ENCODE data around the gene KRT8. TPM values are rescaled to one million over a fixed set of nuclear protein-coding genes. Genes with fewer than 3 reads are reported as not detected.

The KRT8 gene
- total RNA-seq, 3 donors from 2014 or later (not counting 1 experiment from before 2014, with no cell fraction given) = 0.24 to 0.25 TPM; not detected in 1

- no peak overlapping the region for H3K27ac Mint-ChIP-seq
- H3K27ac ChIP-seq (ENCODE audit: low read length) = no peak overlapping the region
- no peak overlapping the region for H3K4me3 ChIP-seq (ENCODE audit: low read length)
- H3K36me3 Mint-ChIP-seq = no peaks in the 10 kb centered on the region
- intact Hi-C loops (cut with micrococcal nuclease) = no loop called here
- ATAC-seq = no peak
- DNase-seq = peak in 1 of 2 donors; percentile 63
- no peaks in the 10 kb centered on the region for H3K9me3 ChIP-seq (ENCODE audit: control insufficient read depth, insufficient read depth, low read length)
- no peaks in the 10 kb centered on the region for H3K27me3 Mint-ChIP-seq (ENCODE audit: low read depth in 2 of 2)
- TF ChIP-seq, protein P1, sequence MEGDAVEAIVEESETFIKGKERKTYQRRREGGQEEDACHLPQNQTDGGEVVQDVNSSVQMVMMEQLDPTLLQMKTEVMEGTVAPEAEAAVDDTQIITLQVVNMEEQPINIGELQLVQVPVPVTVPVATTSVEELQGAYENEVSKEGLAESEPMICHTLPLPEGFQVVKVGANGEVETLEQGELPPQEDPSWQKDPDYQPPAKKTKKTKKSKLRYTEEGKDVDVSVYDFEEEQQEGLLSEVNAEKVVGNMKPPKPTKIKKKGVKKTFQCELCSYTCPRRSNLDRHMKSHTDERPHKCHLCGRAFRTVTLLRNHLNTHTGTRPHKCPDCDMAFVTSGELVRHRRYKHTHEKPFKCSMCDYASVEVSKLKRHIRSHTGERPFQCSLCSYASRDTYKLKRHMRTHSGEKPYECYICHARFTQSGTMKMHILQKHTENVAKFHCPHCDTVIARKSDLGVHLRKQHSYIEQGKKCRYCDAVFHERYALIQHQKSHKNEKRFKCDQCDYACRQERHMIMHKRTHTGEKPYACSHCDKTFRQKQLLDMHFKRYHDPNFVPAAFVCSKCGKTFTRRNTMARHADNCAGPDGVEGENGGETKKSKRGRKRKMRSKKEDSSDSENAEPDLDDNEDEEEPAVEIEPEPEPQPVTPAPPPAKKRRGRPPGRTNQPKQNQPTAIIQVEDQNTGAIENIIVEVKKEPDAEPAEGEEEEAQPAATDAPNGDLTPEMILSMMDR (IDR thresholded peaks at IDR 0.05) = no peak
- H3K4me3 Mint-ChIP-seq = no peak overlapping the region
- H3K4me1 ChIP-seq (ENCODE audit: control insufficient read depth, insufficient read depth, low read length) = peaks cover 26% of the 10 kb centered on the region
- 9% methylated on average over 9 of the region's 9 CpGs for WGBS (ENCODE audit: insufficient coverage)
- H3K36me3 ChIP-seq (ENCODE audit: control insufficient read depth, insufficient read depth, low read length) = no peaks in the 10 kb centered on the region
- no peaks in the 10 kb centered on the region for H3K27me3 ChIP-seq (ENCODE audit: control insufficient read depth, insufficient read depth, low read length)
- H3K9me3 Mint-ChIP-seq = no peaks in the 10 kb centered on the region
- peaks cover 13 to 52% of the 10 kb centered on the region in 2 donors for H3K4me1 Mint-ChIP-seq
Measured at GRCh38 chr12:52867642-52868041, 37.2 kb downstream of the KRT8 start.

DNA sequence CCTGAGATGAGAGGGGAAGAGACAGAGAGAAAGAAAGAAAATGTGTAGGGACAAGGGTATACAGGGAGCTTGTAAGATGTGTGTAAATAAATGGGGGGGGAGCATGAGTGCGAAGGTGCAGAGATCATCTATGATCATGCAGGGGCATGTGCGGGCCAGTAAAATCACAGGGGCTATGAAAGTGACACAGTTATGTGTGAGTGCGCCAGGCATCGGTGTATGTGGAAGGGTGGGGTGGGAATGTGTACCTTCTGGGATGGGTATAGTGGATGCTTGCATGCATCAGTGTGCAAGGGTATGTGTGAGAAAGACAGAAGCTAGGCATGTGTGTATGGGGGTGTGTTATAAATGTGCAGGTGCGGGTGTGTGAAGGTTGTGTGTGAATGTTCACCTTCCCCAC lies 37.7 kb downstream of the KRT8 start:
- DNase-seq (no peak), ATAC-seq (no peak)
- H3K4me1 Mint-ChIP-seq = peaks cover 13 to 49% of the 10 kb centered on the region in 2 donors
- H3K27me3 Mint-ChIP-seq (ENCODE audit: low read depth in 2 of 2) = no peaks in the 10 kb centered on the region
- H3K9me3 ChIP-seq (ENCODE audit: control insufficient read depth, insufficient read depth, low read length) = no peaks in the 10 kb centered on the region
- H3K4me3 ChIP-seq (ENCODE audit: low read length) = no peak overlapping the region
- no peaks in the 10 kb centered on the region for H3K36me3 ChIP-seq (ENCODE audit: control insufficient read depth, insufficient read depth, low read length)
- TF ChIP-seq, protein P1 (IDR thresholded peaks at IDR 0.05) = no peak
- no peak overlapping the region for H3K4me3 Mint-ChIP-seq
- no peaks in the 10 kb centered on the region for H3K27me3 ChIP-seq (ENCODE audit: control insufficient read depth, insufficient read depth, low read length)
- peaks cover 22% of the 10 kb centered on the region for H3K4me1 ChIP-seq (ENCODE audit: control insufficient read depth, insufficient read depth, low read length)
- H3K27ac Mint-ChIP-seq = peak overlapping the region in 1 of 2 donors; percentile 53
- no peaks in the 10 kb centered on the region for H3K36me3 Mint-ChIP-seq
- intact Hi-C loops (cut with micrococcal nuclease) = no loop called here
- no peaks in the 10 kb centered on the region for H3K9me3 Mint-ChIP-seq
- 97% methylated on average over 4 of the region's 5 CpGs for WGBS (ENCODE audit: insufficient coverage)
- H3K27ac ChIP-seq (ENCODE audit: low read length) = no peak overlapping the region

DNA sequence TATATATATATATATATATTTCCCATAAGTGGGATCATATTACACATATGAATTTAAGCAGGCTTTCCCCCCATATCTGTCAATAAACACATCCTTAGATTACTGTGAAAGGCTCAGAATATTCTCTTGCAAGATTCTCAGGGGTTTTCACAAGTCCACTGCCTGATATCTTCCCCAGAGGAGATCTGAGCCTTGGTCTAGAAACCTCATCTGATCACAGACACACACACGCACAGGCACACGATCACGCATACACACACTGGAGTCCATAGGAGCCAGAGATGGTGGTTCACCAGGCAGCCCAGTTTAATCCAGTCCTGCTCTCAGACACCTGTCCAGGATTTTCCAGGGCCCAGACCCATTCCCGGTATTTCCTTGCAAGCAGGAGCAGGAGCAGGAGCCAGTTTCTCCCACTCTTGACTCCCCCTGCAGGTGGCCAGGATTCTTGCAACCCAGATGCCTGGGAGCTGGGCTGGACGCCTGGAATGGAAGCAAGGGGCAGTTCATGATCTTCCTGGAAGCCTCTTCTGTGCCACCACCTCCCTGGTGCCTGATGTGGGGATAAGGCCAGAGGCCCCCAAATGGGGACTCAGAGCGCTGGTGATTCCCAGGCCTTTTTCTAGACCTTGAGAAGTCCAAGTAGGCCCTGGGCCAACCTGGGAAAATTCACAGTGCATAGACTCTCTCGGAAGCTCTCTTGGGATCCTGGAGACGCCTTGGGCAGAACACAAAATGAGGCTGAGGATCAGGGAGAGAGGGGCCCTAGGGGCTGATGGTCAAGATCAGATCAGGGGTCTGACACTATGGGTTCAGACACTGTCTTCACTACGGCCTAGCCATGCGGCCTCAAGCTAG lies 39.6 kb downstream of the KRT8 start:
- Mint-ChIP-seq H3K9me3 (no peaks in the 10 kb centered on the region), H3K4me1 (peaks cover 5 to 36% of the 10 kb centered on the region in 2 donors), H3K27ac (no peak overlapping the region), H3K27me3 (ENCODE audit: low read depth in 2 of 2) (no peaks in the 10 kb centered on the region), H3K36me3 (no peaks in the 10 kb centered on the region), H3K4me3 (no peak overlapping the region)
- Histone ChIP-seq H3K36me3 (ENCODE audit: control insufficient read depth, insufficient read depth, low read length) (no peaks in the 10 kb centered on the region), H3K27me3 (ENCODE audit: control insufficient read depth, insufficient read depth, low read length) (no peaks in the 10 kb centered on the region), H3K27ac (ENCODE audit: low read length) (no peak overlapping the region), H3K9me3 (ENCODE audit: control insufficient read depth, insufficient read depth, low read length) (no peaks in the 10 kb centered on the region), H3K4me1 (ENCODE audit: control insufficient read depth, insufficient read depth, low read length) (peaks cover 3% of the 10 kb centered on the region), H3K4me3 (ENCODE audit: low read length) (no peak overlapping the region)
- intact Hi-C loops (cut with micrococcal nuclease) = no loop called here
- no peak for ATAC-seq
- DNase-seq = peak in 1 of 2 donors; percentile 40
- TF ChIP-seq, protein P1 (IDR thresholded peaks at IDR 0.05) = peak; percentile 16
- WGBS (ENCODE audit: insufficient coverage) = 80% methylated on average over 10 of the region's 10 CpGs
